ENCODE data around the gene FBLN2.
"Not testable (repeated sequence)": the region's sequence is repeated elsewhere in the genome, so short reads cannot be mapped to it uniquely, and the experiment has no call there.

Gene FBLN2

DNA sequence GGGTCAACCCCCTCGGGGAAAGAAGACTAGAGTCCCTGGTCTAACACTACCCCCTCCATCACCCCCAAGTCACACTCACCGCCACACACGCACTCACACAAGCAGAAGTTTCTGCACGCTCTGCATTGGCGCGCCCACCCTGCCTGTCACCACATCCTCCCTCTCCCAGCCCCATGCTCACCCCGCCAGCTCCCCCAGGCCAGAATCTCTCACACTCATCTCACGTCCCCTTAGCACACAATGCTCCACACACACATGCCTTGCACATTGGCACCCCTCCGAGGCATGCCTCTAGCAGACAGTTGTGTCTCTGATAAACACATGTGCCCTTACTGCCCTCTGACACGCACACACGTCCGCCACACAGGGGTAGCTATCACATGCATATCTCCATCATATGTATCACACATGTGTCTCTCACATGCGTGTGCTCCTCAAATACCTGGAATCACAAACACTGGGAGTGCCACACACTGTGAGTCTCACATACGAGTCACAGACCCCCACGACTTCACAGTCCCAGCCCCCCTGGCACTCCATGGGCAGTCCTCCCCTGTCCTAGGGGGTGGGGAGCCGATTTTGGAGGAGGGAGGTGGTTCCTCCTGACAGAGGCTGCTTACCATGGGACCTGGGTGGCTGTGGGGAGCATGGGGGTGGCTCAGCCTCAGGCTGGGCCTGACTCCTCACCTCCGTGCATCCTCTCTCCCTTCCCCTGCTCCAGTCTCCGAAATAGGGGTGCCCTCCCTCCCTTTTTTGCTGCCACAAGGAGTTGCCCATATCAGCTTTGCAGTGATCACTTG lies 898 bp downstream of the FBLN2 start:
- no peak for DNase-seq (ENCODE audit: low spot score)

DNA sequence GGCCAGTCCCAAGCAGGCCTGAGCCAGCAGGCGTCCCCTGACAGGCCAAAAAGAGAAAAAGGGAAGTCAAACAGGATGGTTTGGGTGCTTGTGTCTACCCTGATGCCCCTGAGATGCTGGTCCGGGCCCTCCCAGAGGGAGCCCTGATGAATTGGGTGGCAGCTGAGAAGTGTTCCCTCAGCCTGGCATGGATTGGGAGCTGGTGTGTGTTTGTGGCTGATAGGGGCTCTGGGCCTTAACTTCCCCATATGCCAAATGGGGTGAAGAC lies 1.4 kb downstream of the FBLN2 start:
- no peak for DNase-seq (ENCODE audit: low spot score)

GRCh38 chr3:13550791-13551360 lies 2.0 kb downstream of the FBLN2 start:
- no peak for DNase-seq (ENCODE audit: low spot score)

GRCh38 chr3:13552857-13553652 lies 4.1 kb downstream of the FBLN2 start:
- DNase-seq (ENCODE audit: low spot score): no peak

DNA sequence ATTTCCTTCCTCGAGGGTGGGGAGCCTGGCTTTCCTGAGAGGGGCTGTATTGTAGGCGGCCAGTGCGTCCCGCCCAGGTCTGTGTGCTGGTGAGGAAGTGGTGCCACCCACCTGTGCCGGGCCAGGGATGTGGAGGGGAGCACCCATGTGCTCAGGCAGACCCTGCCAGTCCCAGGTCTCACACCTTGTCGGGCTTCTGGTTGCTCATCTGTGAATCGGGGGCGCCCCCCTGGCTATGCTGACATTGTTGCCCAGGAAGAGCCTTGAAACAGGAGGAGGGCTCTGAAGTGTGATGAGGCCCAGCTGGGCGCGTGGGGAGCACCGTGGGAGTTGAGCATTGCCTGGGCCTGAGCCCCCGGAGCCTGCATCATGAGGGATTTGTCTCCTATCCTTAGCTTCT lies 4.8 kb downstream of the FBLN2 start:
- DNase-seq (ENCODE audit: low spot score): no peak

DNA sequence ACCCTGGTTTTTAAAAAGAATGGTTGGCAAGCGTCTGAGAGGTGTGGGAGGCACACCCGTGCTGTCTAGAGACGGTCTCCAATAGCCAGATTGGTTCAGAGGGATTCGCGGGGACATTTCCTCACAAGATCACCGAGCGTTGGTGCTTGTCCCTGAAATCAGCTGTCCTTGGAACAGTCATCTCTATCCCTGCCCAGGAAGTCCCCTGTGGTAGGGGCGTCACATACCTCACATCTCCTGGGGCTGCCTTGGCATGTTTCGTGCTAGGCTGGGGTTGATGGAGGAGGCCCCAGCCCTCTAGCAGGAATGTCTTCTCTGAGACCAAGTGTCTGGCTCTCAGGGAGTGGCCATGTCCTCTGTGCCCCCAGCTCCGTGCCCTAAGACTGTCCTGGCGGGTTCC lies 6.8 kb downstream of the FBLN2 start:
- no peak for DNase-seq (ENCODE audit: low spot score)

- no peak for DNase-seq (ENCODE audit: low spot score)
Observed at GRCh38 chr3:13556207-13556606, 7.3 kb downstream of the FBLN2 start.

DNA sequence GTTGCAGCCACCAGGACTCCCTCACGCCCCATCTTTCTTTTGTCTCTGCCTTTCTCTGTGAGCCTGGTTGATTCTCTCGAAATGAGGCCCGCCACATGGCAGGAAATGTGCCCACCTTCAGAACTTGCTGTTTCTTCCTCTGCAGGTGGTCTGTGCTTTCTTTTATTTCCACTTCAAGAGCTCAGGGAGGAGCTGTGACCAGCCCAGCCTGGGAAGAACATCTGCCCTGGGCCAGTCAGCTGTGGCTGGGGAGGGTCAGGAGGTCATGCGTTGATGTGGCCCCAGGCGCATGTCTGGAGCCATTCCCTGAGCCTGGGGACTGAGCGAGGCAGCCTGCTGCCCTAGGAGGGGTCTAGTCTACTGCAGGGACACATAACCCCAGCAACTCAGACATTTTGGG lies 8.0 kb downstream of the FBLN2 start:
- no peak for DNase-seq (ENCODE audit: low spot score)

GRCh38 chr3:13557417-13557816 lies 8.5 kb downstream of the FBLN2 start:
- no peak for DNase-seq (ENCODE audit: low spot score)

DNA sequence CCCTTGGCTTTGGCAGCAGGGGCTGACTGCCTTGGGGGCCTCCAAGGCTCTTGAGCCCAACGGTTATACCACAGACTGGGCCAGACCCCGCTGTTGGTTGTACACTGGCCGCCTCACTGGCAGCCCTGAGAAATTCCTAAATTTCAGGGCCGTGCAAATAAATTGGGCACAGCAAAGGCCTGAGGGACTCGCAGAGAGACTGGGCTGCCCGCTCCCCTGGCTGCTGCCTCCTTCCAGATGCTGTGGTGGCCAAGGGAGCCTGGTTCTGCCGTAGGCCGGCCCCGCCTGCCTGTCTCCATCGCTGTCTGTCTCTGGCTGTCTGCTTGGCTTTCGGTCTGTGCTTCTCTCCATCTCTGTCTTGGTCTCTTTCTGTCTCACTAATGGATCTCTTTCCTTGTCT lies 9.0 kb downstream of the FBLN2 start:
- DNase-seq (ENCODE audit: low spot score): no peak

DNA sequence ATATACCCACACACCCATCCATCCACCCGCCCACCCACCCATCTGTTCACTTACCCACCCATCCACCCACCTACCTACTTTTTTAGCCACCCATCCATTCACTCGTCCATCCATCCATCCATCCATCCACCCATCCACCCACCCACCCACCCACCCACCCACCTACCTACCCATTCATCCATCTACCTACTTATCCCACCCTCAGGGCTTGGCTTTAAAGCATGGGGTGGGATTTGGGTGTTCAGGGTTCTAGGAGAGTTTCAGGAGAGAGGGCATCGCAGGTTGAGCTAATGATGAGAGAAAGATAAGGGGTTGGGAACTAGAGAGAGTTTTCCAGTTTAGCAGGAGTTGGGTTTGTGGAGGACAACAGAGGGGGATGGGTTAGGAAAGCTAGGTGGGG lies 9.7 kb downstream of the FBLN2 start:
- no peak for DNase-seq (ENCODE audit: low spot score)

GRCh38 chr3:13559764-13560525 lies 11.0 kb downstream of the FBLN2 start:
- DNase-seq (ENCODE audit: low spot score): no peak

DNA sequence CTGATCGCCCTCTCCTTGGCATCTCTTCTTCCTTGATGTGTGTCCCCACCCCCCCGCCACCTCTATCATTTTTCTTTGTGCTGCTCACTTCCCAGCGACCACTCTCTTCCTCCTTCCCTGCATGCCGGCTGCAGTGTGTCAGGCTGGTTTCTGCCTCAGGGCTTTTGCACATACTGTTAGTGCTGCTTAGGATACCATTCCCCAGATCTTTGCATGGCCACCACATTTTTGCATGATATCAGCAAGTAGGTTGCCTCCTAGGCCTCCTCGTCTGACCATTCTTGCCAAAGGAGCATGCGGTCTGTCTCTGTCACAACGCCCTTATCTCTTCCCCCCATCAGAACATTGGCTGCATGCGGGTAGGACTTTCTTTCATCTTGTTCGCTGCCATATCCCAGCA lies 12.5 kb downstream of the FBLN2 start:
- no peak for DNase-seq (ENCODE audit: low spot score)

DNA sequence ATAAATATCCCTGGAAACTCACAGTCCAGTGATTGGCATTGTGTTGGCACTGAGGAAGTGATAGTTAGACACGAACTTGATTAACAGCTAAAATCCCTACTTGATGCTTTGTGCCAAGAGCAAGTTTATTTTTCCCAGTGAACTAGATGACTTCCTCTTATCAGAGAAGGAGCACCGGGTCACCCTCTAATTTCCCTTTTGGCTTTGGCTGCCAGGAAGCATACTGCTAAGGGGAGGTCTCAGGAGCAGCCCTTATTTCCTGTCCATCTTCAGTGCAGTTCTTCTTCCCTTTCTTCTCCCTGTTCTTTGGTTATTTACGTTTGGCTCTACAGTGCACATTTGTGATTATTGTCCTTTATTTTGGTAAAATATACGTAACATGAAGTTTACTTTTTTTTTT lies 13.0 kb downstream of the FBLN2 start:
- no peak for DNase-seq (ENCODE audit: low spot score)

- DNase-seq (ENCODE audit: low spot score): not testable (repeated sequence)
Observed at GRCh38 chr3:13562421-13562820, 13.5 kb downstream of the FBLN2 start.

DNA sequence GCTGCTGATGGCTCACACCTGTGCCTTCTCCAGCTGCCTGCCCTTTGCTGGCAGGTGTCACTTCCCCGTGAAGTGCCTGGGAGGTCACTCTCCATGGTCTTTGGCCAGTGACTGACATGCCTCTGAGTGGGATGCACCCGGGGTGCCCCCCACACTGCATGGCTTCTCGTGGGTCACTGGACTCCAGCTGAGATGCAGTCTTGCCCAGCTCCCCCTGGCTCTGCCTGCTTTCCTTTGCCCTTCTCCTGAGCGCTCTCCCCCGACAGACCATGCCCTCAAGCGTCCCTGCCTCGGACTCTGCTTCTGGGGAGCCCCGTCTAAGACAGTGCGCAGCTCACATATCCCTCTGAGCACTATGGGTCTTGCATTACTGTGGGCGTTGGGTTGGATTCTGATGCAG lies 14.4 kb downstream of the FBLN2 start:
- no peak for DNase-seq (ENCODE audit: low spot score)

GRCh38 chr3:13563911-13564310 lies 15.0 kb downstream of the FBLN2 start:
- no peak for DNase-seq (ENCODE audit: low spot score)

- no peak for DNase-seq (ENCODE audit: low spot score)
Observed at GRCh38 chr3:13564751-13565560, 16.0 kb downstream of the FBLN2 start.

GRCh38 chr3:13565581-13566452 lies 16.9 kb downstream of the FBLN2 start:
- no peak for DNase-seq (ENCODE audit: low spot score)

- DNase-seq (ENCODE audit: low spot score): no peak
Observed at GRCh38 chr3:13566453-13566748, 17.5 kb downstream of the FBLN2 start.

DNA sequence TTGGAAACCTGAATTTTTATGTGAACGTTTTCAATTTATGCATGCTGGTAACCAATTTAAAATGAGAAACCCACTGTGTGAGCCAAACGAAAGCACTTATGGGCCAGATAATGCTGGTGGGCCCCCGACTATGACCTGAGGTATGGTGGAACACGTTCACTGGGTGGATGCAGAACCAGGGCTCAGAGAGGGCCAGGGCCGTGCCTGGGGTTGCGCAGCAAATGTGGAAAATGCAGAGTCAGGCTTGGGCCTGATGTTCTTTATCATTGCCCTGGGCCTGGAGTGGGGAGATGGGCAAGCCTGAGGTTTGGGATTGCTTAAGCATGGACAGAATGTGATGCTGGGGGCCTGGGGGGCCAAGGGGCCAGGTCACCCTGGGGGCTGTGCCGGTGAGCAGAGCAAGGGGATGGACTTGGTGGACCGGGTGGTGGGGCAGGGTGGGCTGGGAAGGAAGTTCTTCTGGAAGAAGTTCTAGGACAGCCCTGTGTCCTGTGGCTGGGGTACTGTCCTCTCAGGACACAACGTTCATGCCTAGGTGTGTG lies 17.9 kb downstream of the FBLN2 start:
- no peak for DNase-seq (ENCODE audit: low spot score)
